Left ventricle myocardium inferior (tissue), 1 donor: Measurements from ENCODE around the gene RBP5. TPM values are rescaled to one million over a fixed set of nuclear protein-coding genes. Genes with fewer than 3 reads are reported as not detected.

Experiments used
- DNase-seq: peaks from one replicate; pipeline ENCODE4 v3.0.0-alpha.2; 2020
- H3K27ac ChIP-seq: fragments of 200-600 bp; replicated peaks from 2 replicates; pipeline ENCODE4 v1.8.0; 2021
- H3K27me3 ChIP-seq: fragments of 200-600 bp; 2 replicates; pipeline ENCODE4 v1.8.0; 2021; ENCODE audit warnings: low read depth
- H3K36me3 ChIP-seq: fragments of 200-600 bp; 2 replicates; pipeline ENCODE4 v1.8.0; 2021
- H3K4me1 ChIP-seq: fragments of 200-600 bp; 2 replicates; pipeline ENCODE4 v1.8.0; 2021
- H3K4me3 ChIP-seq: fragments of 200-600 bp; 2 replicates; pipeline ENCODE4 v1.8.0; 2021; ENCODE audit warnings: mild to moderate bottlenecking, moderate library complexity
- H3K9me3 ChIP-seq: fragments of 200-600 bp; replicated peaks from 2 replicates; pipeline ENCODE4 v1.8.0; 2021
- intact Hi-C: fragments of 100-400 bp; cut with micrococcal nuclease; formaldehyde crosslinking; loops from one replicate; pipeline ENCODE4 v1.11.0; 2022
- total RNA-seq: library from RNA; stranded (reverse); fragmentation: NEBNext Ultra II Directional; extraction: Animal tissue kit (Norgen Biotek cat#: 25700); gene quantifications from one replicate; pipeline ENCODE4 v1.2.1, GENCODE V29; 2021
- TF ChIP-seq, protein P1 (sequence below): fragments of 200-600 bp; IDR thresholded peaks from 2 replicates; pipeline ENCODE4 v1.8.0; 2021; ENCODE audit warnings: antibody characterized with exemption, mild to moderate bottlenecking, borderline replicate concordance
- donor health status: DM: no; HTN: yes; CAD: no; lungs with severe emphysema.

Gene RBP5
- total RNA-seq, 1 donor from 2014 or later = 0.47 TPM

GRCh38 chr12:7093892-7094291, 34.8 kb downstream of the RBP5 start:
- no peak for DNase-seq
- Histone ChIP-seq H3K4me3 (no peak overlapping the region), H3K27ac (no peak overlapping the region), H3K4me1 (peaks cover 26% of the 10 kb centered on the region), H3K27me3 (no peaks in the 10 kb centered on the region), H3K9me3 (no peaks in the 10 kb centered on the region), H3K36me3 (peaks cover 17% of the 10 kb centered on the region)
- intact Hi-C loops = no loop called here
- TF ChIP-seq, protein P1, sequence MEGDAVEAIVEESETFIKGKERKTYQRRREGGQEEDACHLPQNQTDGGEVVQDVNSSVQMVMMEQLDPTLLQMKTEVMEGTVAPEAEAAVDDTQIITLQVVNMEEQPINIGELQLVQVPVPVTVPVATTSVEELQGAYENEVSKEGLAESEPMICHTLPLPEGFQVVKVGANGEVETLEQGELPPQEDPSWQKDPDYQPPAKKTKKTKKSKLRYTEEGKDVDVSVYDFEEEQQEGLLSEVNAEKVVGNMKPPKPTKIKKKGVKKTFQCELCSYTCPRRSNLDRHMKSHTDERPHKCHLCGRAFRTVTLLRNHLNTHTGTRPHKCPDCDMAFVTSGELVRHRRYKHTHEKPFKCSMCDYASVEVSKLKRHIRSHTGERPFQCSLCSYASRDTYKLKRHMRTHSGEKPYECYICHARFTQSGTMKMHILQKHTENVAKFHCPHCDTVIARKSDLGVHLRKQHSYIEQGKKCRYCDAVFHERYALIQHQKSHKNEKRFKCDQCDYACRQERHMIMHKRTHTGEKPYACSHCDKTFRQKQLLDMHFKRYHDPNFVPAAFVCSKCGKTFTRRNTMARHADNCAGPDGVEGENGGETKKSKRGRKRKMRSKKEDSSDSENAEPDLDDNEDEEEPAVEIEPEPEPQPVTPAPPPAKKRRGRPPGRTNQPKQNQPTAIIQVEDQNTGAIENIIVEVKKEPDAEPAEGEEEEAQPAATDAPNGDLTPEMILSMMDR = no peak

- no peaks in the 10 kb centered on the region for H3K9me3 ChIP-seq
- peaks cover 19% of the 10 kb centered on the region for H3K36me3 ChIP-seq
- H3K27me3 ChIP-seq = no peaks in the 10 kb centered on the region
- intact Hi-C loops = no loop called here
- TF ChIP-seq, protein P1 = no peak
- H3K27ac ChIP-seq = no peak overlapping the region
- H3K4me3 ChIP-seq = no peak overlapping the region
- no peak for DNase-seq
- peaks cover 26% of the 10 kb centered on the region for H3K4me1 ChIP-seq
Measured at GRCh38 chr12:7093486-7093885, 35.2 kb downstream of the RBP5 start.

GRCh38 chr12:7092986-7093460, 35.7 kb downstream of the RBP5 start:
- TF ChIP-seq, protein P1 = no peak
- H3K4me1 ChIP-seq = peaks cover 26% of the 10 kb centered on the region
- H3K27me3 ChIP-seq = no peaks in the 10 kb centered on the region
- H3K4me3 ChIP-seq = no peak overlapping the region
- intact Hi-C loops = no loop called here
- H3K27ac ChIP-seq = peak overlapping the region; percentile 74
- peaks cover 17% of the 10 kb centered on the region for H3K36me3 ChIP-seq
- H3K9me3 ChIP-seq = no peaks in the 10 kb centered on the region
- DNase-seq = no peak

DNA sequence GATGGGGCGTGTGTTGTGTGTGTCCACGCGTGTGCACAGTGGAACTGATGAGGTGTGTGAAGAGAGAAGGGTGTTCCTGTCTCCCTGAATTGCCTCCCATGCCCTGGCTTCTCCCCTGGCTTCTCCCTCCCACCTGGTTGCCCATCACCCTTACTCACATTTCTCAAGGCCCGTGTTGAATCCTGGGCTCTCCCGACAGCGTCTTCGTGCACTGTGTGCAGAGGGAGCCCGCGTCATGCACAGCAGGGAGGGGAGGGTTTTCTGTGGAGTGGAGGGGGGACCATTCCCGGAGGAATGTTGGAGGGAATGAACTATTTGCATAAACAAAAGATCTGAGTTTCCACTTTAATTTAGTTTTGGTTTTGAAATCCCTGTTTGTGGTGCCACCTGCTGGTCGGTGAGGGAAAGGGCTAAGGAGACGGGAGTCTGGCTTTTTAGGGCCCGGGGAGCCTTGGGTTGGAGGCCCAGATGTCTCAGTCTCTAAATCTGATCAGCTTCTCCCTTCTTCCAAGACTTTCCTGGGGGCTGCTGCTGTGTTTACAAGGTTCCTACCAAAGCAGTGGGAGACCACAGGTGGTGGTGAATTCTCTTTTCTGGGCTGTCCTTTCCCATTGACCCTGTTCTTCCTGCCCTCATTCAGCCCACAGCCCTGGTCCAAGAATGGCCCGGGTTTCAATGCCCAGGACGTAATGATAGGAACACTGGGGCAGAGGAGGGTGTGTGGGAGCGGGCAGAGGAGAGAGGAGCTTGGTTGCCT, 36.3 kb downstream of the RBP5 start, which contains the start of gene C1R:
Gene C1R (minus strand): TSS at position 217 of the 757 bp plus-strand sequence. CDS start 57 bp downstream, at position 160.
- H3K4me3 ChIP-seq = peak within 1 kb of the TSS; percentile 66
- peak; percentile 71 for DNase-seq
- no peaks in the 10 kb centered on the region for H3K27me3 ChIP-seq
- H3K4me1 ChIP-seq = peaks cover 26% of the 10 kb centered on the region
- no peaks in the 10 kb centered on the region for H3K9me3 ChIP-seq
- TF ChIP-seq, protein P1 = peak; percentile 95
- intact Hi-C loops = no loop called here
- peaks cover 17% of the 10 kb centered on the region for H3K36me3 ChIP-seq
- H3K27ac ChIP-seq = peak within 1 kb of the TSS; percentile 74

DNA sequence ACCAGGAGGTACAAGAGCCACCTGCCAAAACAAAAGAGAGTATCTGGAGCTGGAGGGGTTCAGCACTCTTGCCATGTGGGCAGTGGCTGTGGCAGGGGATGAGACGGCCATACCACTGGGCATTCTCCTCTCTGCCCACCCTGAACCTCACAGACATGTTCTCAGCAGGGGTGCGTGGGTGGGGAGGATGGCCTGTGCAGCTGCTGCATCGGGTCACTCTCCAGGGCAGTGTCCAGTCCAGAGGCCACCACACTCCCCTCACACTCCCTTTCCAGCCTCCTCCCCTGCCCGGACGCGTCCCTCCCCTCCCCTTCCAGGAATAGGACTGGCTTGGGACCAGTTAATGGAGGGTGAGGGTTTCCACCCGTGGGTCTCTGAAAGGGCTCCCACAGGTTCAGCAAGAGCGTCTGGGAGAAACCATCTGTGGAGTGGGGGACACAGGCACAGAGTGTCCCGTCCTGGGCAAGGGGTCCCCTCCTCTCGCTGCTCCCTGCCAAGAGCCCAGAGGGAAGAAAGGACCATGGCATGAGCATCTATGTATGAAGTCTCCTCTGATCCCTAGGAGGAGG, 36.9 kb downstream of the RBP5 start:
- Histone ChIP-seq H3K36me3 (peaks cover 17% of the 10 kb centered on the region), H3K27ac (peak overlapping the region; percentile 74), H3K4me1 (peaks cover 26% of the 10 kb centered on the region), H3K4me3 (peak overlapping the region; percentile 66), H3K9me3 (no peaks in the 10 kb centered on the region), H3K27me3 (no peaks in the 10 kb centered on the region)
- TF ChIP-seq, protein P1 = no peak
- peak; percentile 67 for DNase-seq
- intact Hi-C loops = no loop called here
